ENCODE results near the gene OPCML. TPM values are rescaled to one million over a fixed set of nuclear protein-coding genes. Genes with fewer than 3 reads are reported as not detected.

Gene OPCML
- total RNA-seq, 4 donors from 2014 or later = 0.15 TPM; not detected in 3

DNA sequence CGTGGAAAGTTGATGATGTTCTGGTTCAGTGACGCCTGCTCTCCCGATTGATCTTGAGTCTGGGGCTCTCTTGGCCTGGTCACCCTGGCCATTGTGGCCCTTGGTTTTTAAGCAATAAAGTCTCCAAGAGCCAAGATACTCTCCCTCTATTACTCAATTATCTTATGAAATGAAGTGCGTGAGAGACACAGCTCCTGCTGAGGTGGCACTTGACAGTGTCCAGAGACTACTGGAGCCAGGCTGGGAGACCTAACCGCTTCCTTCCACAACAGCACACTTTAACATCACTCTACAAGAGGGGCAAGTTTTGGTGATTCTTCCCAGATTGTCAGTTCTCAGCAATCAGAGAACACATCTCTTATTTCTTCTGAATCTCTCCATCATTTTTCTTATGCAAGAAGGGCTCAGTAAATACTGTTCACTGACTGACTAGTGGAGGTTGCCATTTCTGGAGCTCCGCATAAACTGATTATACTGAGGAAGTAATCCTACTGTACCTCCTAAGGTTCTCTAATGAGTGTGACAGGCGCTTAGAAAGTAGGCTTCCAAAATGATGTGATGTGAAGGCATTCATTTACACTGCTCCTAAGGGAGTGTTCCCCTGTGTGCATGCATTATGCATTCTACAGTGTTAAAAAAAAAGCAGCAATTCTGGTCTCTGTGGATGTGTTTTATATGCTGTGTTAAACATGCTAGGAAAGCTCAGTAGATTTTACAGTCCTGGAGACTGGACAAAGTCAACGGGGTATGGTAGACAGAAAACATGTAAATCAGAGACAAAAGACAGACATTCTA lies 968.0 kb downstream of the OPCML start:
- Histone ChIP-seq H3K27ac (no peak overlapping the region), H3K27me3 (no peaks in the 10 kb centered on the region), H3K36me3 (no peaks in the 10 kb centered on the region), H3K4me1 (no peaks in the 10 kb centered on the region), H3K9me3 (no peaks in the 10 kb centered on the region), H3K4me3 (no peak overlapping the region)
- no peak for DNase-seq (ENCODE audit: low spot score in 2 of 2)
- 94% methylated on average over 8 of the region's 8 CpGs for WGBS
- TF ChIP-seq EP300 (IDR thresholded peaks at IDR 0.05) (no peak), POLR2AphosphoS5 (IDR thresholded peaks at IDR 0.05) (no peak), CTCF (IDR thresholded peaks at IDR 0.05) (no peak), POLR2A (IDR thresholded peaks at IDR 0.05) (no peak)

DNA sequence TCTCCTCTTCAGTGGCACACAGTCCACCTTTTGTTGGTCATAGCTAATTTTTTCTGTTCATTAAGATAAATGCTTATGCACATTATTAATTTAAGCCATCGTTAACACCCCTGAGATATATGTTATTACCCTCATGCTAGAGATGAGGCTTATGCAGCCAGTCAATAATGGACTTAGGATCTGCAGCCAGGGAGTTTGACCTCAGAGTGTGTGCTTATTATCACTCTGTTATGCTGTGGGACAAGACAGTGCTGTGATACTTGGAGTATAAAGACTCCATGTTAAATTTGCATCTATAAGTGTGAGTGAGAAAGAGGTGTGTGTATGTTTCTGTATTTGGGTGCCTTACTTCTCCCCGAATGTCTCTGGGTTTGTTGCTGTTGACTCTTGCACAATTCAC lies 969.3 kb downstream of the OPCML start:
- no peak overlapping the region for H3K27ac ChIP-seq
- H3K9me3 ChIP-seq = no peaks in the 10 kb centered on the region
- H3K4me1 ChIP-seq = no peaks in the 10 kb centered on the region
- H3K27me3 ChIP-seq = no peaks in the 10 kb centered on the region
- WGBS = 90% methylated on average over 2 of the region's 2 CpGs
- no peak for TF ChIP-seq CTCF (IDR thresholded peaks at IDR 0.05)
- TF ChIP-seq EP300 (IDR thresholded peaks at IDR 0.05) = no peak
- no peak for TF ChIP-seq POLR2AphosphoS5 (IDR thresholded peaks at IDR 0.05)
- no peak for TF ChIP-seq POLR2A (IDR thresholded peaks at IDR 0.05)
- H3K4me3 ChIP-seq = no peak overlapping the region
- no peak for DNase-seq (ENCODE audit: low spot score in 2 of 2)
- H3K36me3 ChIP-seq = no peaks in the 10 kb centered on the region

DNA sequence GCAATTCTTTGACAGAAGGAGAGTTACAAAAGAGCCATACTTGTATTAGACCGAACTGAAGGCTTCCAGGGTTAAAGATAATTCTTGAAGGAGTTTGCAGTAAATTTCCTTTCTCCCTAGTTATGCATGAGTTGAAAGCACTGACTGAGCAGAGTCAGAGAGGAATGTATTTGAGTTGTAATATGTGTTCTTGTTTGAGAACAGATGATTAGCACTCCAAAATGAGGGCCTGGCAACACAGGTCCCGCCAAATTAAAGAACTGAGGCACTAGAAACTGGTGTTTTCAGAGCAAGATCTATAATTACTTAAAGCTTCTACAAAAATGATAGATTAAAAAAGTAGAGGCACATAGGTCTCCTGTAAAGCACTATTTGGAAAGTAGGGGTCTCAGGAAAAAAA lies 970.4 kb downstream of the OPCML start:
- Histone ChIP-seq H3K27ac (no peak overlapping the region), H3K4me3 (no peak overlapping the region), H3K36me3 (no peaks in the 10 kb centered on the region), H3K9me3 (no peaks in the 10 kb centered on the region), H3K27me3 (no peaks in the 10 kb centered on the region), H3K4me1 (no peaks in the 10 kb centered on the region)
- 71% methylated on average over 2 of the region's 2 CpGs for WGBS
- TF ChIP-seq EP300 (IDR thresholded peaks at IDR 0.05) (no peak), CTCF (IDR thresholded peaks at IDR 0.05) (no peak)
- DNase-seq (ENCODE audit: low spot score in 2 of 2) = no peak

GRCh38 chr11:132559331-132560036 lies 972.8 kb downstream of the OPCML start:
- Histone ChIP-seq H3K9me3 (no peaks in the 10 kb centered on the region), H3K4me1 (no peaks in the 10 kb centered on the region), H3K36me3 (no peaks in the 10 kb centered on the region), H3K4me3 (no peak overlapping the region), H3K27me3 (no peaks in the 10 kb centered on the region), H3K27ac (no peak overlapping the region)
- 29% methylated on average over 5 of the region's 5 CpGs for WGBS
- no peak for DNase-seq (ENCODE audit: low spot score in 2 of 2)
- TF ChIP-seq POLR2AphosphoS5 (IDR thresholded peaks at IDR 0.05) (no peak), CTCF (IDR thresholded peaks at IDR 0.05) (no peak), POLR2A (IDR thresholded peaks at IDR 0.05) (no peak), EP300 (IDR thresholded peaks at IDR 0.05) (no peak)

DNA sequence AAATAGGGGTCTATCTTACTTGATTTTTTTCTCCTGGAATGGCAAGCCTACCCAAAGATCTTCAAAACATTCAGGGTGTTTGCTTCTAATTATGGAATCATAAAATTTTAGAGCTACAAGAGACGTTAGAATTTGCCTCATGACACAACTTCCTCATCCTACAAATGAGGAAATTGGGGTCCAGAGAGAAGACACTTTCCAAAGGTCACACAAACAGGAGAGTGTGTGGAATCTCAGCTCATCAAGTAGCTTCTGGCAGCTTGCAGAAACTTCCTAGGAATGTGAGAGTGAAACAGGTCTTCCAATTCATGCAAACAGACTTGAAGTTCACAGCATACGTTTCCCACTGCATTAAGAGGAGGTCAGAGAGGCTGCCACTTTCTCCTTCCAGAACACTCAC lies 976.0 kb downstream of the OPCML start:
- Histone ChIP-seq H3K27me3 (no peaks in the 10 kb centered on the region), H3K4me3 (no peak overlapping the region), H3K4me1 (no peaks in the 10 kb centered on the region), H3K9me3 (peaks cover 8% of the 10 kb centered on the region), H3K27ac (no peak overlapping the region), H3K36me3 (no peaks in the 10 kb centered on the region)
- TF ChIP-seq EP300 (IDR thresholded peaks at IDR 0.05) (no peak), POLR2AphosphoS5 (IDR thresholded peaks at IDR 0.05) (no peak)
- 68% methylated on average over 2 of the region's 2 CpGs for WGBS
- DNase-seq (ENCODE audit: low spot score in 2 of 2) = no peak

Measured in suprapubic skin (tissue), 4 donors.